Panc1 (cell line): ENCODE data around the gene PAPPA.

Experiments
- CTCF ChIP-seq: fragments of 450-650 bp; IDR thresholded peaks from 2 replicates; pipeline ENCODE4 v1.5.1; 2017; ENCODE audit warnings: mild to moderate bottlenecking
- REST ChIP-seq, 2 experiments: IDR thresholded peaks; 2 replicates each; pipeline ENCODE4 v1.6.1; 2011 to 2012; ENCODE audit warnings: low read depth in 2 of 2, control low read depth in 1 of 2, low read length in 1 of 2, mild to moderate bottlenecking in 1 of 2, moderate library complexity in 1 of 2; ENCODE audit not compliant: insufficient read depth in 1 of 2

- TF ChIP-seq CTCF (no peak), REST (IDR thresholded peaks at IDR 0.05; ENCODE audit: insufficient read depth in 1 of 2, low read depth in 2 of 2, low read length in 1 of 2) (no peak)
Observed at GRCh38 chr9:116207371-116208111, 54.0 kb downstream of the PAPPA start.
